ENCODE results near the gene ENOX2.
A peak's percentile ranks its signal among the peaks of the same experiment; 100 is the strongest.
"Not testable (repeated sequence)": the region's sequence is repeated elsewhere in the genome, so short reads cannot be mapped to it uniquely, and the experiment has no call there.

The ENOX2 gene, protein sequence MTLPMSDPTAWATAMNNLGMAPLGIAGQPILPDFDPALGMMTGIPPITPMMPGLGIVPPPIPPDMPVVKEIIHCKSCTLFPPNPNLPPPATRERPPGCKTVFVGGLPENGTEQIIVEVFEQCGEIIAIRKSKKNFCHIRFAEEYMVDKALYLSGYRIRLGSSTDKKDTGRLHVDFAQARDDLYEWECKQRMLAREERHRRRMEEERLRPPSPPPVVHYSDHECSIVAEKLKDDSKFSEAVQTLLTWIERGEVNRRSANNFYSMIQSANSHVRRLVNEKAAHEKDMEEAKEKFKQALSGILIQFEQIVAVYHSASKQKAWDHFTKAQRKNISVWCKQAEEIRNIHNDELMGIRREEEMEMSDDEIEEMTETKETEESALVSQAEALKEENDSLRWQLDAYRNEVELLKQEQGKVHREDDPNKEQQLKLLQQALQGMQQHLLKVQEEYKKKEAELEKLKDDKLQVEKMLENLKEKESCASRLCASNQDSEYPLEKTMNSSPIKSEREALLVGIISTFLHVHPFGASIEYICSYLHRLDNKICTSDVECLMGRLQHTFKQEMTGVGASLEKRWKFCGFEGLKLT

DNA sequence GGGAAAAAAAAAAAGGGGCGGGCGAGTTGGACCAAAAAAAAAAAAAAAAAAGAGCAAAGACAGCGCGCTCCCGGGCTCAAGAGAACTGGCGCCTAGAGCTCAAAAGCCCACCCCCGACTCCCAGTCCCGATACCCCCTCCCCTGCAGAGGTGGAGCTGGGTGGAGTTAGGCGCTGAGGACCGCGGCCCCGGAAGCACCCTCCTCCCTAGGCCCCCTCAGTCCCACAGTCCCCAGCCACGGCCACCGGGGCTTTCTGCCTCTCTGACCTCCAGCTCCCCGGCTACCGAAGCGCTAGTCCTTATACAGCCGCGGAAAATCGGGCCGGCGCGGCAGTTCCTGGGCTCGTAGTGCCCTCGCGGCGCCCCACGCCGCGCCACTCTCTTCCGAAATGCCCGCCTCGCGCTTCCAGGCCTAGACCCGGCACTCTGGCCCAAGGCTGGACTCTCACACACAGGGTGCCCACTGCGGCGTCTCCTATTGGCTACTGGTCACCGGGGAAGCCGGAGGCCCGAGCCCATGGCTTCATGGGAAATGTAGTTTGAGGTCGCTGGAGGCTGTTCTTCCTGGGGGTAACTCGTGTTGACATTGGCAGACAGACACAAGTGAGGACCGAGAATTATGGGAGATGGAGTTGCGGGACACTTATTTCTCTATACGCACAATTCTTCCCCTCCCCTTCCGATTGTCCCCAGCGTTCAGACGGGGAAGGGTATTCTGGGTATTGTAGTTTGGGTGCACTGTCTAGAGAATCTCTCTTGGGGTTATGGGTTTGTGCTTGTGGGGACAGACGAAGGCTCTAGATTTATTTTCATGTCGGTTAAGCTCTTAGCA lies at the start of gene ENOX2:
ENOX2 (minus strand) TSS at position 427 of the 831 bp plus-strand sequence. CDS start 199,993 bp downstream, outside the sequence.
- DNase-seq (ENCODE audit: low spot score), result peak; percentile 95

DNA sequence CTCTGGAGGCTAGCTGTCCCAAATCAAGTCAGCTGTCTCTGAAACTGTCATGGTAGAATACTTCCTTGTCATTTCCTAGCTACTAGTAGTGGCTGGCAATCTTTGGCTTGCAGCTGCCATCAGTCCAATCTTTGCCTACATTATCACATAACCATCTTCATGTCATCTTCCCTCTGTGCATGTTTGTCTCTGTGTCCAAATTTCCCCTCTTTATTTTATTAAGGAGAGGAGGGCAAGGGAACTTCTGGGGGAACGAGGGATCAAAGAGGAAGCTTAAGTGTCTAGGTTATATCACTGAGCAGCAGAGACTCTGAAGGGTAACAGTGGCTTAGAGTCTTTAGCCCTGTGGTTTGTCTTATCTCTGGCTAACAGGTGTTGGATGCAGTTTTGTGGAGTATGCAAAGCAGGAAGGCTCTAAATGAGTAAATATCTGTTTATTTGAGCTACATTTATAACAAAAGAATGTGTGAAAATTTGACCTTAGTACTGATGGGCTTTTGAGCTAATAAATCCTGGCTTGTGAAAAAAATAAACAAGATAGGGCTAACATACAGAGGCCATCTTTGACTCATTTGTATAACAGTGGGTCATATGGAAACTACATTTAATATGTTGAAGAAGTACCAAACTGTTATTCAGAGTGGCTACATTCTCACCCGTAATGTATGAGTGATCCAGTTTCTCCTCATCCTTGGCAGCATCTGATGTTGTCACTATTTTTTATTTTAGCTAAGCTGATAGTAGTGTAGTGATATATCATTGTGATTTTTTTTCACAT lies 49.4 kb upstream of the ENOX2 start:
- DNase-seq (ENCODE audit: low spot score), result no peak

DNA sequence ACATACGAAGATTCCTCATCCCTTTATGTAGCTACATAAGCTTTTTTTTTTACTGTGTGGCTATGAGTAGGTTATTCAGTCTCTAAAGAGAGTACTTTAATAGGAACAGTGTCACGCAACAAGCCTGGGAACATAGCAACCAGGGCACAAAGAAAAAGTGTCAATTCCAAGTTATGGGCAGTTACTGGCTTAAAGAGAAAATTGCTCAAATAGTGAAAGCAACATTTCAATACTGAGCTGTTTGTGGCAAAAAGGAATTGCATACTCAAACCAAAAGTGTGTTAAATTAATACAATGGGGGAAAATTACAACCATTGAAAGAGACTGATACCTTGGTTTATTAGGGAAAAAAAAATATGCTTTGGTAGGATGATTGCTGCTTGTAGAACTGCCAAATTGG lies 41.2 kb upstream of the ENOX2 start:
- no peak for DNase-seq (ENCODE audit: low spot score)

DNA sequence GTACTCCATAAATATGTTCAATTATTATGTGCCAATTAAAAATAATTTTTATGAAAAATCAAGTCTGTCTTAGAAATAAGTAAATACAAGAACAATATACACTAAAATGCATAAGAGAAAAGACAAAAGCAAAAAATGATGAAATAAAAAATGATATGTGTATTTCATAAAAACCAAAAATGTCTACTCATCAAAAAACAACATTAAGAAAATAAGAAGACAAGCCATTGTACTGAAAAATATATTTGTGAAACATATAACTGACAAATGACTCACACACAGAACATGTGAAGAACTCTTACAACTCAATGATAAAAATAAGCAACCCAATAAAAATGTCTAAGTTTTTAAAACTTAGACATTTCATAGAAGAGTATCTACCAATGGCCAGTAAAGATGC lies 34.1 kb upstream of the ENOX2 start:
- DNase-seq (ENCODE audit: low spot score), result no peak

DNA sequence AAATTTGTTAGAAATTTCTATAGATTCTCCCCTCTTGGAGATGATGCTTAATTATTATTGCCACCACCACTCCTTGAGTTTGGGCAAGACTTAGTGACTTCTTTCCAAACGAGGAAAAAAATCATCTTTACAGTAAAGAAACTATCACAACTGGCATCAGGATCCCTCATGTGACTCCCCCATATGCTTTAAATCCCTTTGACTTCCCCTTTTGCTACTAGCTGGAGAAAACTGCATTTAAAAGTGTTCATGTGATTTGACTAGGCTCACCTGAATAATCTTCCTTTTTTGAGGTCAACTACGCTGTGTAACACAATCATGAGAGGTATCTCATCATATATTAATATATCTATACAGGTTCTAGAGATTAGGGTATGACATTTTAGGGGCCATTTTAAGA lies 30.3 kb upstream of the ENOX2 start:
- no peak for DNase-seq (ENCODE audit: low spot score)

DNA sequence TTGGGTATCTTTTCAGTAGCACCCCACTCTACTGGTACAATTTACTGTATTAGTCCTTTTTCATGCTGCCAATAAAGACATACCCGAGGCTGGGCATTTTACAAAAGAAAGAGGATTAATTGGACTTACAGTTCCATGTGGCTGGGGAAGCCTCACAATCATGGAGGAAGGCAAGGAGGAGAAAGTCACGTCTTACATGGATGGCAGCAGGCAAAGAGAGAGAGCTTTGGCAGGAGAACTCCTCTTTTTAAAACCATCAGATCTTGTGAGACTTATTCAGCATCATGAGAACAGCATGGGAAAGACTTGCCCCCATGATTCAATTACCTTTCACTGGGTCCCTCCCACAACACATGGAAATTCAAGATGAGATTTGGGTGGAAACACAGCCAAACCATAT lies 17.4 kb upstream of the ENOX2 start:
- not testable (repeated sequence) for DNase-seq (ENCODE audit: low spot score)

DNA sequence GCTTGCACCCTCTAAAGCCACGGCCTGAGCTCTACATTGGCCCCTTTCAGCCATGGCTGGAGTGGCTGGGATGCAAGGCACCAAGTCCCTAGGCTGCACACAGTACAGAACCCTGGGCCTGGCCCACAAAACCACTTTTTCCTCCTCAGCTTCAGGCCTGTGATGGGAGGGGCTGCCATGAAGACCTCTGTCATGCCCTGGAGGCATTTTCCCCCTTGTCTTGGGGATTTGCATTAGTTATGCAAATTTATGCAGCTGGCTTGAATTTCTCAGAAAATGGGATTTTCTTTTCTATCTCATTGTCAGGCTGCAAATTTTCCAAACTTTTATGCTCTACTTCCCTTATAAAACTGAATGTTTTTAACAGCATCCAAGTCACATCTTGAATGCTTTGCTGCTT lies 16.7 kb upstream of the ENOX2 start:
- DNase-seq (ENCODE audit: low spot score), result not testable (repeated sequence)

DNA sequence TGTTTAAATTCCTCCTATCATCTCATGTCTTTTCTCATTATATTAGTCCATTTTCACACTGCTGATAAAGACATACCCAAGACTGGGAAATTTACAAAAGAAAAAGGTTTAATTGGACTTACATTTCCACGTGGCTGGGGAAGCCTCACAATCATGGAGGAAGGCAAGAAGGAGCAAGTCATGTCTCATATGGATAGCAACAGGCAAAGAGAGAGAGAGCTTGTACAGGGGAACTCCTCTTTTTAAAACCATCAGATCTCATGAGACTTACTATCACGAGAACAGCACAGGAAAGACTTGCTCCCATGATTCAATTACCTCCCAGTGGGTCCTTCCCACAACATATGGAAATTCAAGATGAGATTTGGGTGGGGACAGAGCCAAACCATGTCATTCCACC lies 15.5 kb upstream of the ENOX2 start:
- not testable (repeated sequence) for DNase-seq (ENCODE audit: low spot score)

DNA sequence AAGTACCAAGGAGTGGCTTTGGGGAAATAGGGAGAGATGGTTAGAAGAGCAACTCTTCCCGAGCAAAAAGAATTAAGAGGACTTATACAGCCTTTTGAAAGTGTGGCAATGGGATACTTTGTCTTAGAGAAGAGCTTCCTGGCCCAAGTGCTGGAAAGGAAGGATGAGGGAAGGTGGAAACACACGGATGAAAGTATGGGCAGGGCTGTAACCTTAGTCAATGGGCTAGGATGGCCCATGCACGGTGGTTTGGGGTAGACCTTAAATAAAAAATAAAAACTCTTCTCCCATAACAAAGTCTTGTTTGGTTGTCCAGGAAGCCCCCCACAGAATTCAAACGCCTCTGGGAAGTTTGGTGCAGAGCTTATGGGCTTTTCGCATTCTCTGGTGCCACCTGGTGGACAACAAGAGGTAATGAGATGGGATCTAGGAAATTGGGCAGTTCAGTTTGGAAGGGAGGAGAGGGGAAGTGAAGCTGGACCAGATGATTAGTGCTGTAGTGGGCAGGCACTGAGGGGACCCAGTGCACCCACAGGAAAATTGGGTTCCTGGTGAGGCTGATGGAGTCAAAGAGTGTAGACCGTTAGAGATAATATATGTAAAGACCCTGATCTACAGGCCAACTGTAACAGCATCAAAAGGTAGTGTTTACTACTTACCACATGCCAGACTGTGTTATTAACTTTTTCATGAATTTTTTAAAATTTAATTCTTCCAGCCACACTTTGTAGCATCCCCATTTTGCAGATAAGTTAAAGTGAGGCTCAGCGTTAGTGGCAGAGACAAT lies 13.8 kb upstream of the ENOX2 start:
- DNase-seq (ENCODE audit: low spot score), result peak; percentile 69

DNA sequence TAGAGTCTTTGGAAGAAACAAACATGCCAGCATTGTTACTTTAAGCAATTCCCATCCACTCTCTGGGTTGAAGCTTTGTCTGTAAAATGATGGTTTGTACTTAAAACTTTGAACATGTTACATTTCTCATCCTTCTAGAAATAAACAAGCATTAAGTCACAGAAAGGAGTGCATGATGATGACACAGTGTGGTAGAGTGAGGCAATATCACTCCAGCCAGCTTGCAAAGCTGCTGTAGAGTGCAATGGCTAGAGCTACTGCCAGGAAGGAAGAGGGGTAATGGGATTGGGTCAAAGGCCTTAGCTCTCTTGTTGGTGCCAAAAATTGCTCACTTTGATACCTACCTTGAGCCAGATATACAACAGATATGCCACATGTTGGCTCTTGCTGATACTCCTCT lies 12.3 kb upstream of the ENOX2 start:
- DNase-seq (ENCODE audit: low spot score), result no peak

DNA sequence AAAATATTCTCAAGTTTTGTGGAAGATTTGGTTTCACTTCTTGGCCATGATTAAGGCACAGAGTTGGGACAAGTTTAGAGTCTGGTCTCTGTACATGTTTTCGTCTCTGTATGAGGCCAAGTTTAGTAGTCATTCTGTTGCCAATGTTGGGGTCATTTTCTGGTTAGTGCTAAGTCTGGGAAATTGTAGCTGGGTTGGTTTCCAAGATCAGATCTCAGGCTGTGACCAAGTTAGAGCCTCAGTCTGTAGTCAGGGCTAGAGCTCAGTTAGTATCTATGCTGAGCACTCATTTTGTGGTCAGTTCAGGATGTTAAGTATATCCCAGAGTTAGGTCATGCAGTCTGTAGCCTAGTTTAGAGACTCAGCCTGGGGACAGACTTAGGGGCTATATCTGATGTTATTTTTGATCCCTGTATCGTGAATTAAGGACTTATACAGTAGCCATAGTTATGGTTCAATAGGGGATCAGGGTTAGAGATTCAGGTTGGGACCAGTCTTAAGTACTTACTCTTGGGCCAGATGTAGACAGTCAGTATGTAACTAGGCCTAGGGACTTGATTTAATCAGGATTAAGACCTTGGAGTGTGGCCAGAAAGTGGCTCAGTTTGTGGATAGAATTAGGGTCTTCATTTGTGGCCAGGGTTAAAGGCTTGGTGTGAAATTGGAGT lies 6.6 kb upstream of the ENOX2 start:
- DNase-seq (ENCODE audit: low spot score), result no peak

DNA sequence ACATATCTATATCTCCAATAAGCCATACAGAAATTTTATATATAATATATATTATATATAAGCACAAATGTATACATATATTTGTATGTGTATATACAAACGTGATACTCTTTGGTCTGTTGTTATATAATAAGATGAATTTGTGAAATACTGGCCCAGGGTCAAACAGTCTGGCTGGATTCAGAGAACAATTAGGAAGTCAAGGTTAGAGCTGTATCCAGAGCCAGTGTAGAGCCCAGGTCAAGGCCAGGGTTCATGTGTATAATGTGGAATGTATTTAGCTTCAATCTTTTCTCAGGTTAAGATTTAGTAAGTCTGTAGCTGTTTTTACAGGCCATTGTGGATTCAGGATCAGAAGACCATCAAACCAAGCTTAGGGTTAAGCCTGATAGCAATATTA lies 3.8 kb upstream of the ENOX2 start:
- DNase-seq (ENCODE audit: low spot score), result no peak

DNA sequence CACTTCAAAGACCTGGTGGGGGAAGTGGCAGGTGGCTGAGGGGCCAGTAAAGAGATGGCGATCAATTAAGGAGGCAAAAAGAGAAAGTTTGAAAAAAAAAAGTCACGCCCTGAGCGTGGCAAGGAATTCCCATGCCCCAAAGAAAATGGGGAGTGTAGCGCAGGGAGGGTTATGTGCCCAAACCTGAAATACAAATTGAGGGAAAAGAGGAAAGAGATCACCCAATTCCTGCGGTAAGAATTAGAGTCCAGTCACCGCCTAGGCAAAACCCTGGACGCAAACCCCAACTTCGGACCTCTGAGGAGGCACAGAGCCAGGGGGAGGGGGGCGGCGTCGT lies 595 bp downstream of the ENOX2 start:
- DNase-seq (ENCODE audit: low spot score), result no peak

DNA sequence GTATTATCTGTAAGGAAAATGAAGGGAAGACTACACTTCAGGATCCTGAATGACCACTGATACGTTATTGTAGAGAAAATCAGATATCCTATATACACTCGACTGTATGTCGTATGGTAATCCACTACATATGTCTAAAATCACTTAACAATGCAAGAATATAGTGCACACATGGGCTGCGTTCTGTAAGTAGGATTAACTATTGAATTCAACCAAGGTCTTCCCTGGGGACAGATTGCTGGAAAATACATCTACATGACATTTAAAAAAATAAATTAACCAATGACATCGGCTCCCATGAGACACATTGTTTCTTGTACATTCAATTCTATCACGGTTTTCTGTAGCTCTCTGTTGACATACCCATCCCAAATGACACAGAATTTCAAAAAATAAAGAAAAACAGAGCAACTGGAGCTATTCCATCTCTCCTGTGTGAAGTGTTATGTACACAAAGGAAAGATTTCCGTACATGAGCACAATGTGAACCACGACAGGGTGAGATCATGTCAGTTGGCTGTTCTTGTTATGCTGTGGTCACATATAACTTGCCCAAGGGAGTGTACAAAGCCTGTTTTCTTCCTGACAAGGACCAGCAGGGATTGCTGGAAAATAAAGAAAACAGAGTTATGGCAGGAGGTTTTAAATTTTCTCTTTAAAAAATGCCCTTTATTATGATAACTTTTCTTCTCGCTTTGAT lies 6.1 kb downstream of the ENOX2 start:
- no peak for DNase-seq (ENCODE audit: low spot score)

DNA sequence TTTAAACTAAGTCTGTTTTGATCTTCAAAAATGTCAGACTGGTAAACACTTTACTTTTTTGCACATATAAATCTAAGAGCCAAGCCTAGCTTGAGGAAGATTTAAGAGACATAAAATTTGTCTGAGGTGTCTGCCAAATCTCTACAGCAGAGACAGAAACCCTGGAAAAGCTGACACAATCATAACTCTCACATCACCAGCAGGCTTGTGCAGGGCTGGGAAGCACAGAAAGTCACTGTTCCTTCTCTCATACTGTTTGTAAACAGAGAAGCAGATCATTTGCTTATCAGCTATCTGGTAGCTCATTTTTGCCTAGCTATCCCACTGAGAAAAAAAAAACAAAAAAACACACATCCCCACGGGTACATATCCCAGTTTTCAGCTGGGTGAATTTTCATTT lies 7.0 kb downstream of the ENOX2 start:
- no peak for DNase-seq (ENCODE audit: low spot score)

DNA sequence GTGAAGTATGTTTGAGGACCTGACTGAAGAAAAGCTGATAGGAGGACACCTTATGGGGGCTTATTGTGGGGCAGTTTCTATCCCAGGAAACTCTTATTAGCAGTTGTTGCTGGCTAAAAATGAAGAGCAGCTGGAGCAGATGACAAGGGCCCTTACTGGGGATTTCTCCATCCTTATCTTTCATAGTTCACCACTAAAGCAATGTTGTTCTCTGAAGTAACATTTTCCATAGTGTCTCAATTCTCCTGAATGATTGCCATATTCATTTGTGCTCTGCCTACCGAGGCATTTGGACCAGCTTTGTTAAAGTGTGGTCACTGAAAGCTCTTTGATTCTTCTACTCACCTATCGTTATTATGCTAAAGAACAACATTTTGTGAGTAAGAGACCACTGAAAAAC lies 7.7 kb downstream of the ENOX2 start:
- no peak for DNase-seq (ENCODE audit: low spot score)

DNA sequence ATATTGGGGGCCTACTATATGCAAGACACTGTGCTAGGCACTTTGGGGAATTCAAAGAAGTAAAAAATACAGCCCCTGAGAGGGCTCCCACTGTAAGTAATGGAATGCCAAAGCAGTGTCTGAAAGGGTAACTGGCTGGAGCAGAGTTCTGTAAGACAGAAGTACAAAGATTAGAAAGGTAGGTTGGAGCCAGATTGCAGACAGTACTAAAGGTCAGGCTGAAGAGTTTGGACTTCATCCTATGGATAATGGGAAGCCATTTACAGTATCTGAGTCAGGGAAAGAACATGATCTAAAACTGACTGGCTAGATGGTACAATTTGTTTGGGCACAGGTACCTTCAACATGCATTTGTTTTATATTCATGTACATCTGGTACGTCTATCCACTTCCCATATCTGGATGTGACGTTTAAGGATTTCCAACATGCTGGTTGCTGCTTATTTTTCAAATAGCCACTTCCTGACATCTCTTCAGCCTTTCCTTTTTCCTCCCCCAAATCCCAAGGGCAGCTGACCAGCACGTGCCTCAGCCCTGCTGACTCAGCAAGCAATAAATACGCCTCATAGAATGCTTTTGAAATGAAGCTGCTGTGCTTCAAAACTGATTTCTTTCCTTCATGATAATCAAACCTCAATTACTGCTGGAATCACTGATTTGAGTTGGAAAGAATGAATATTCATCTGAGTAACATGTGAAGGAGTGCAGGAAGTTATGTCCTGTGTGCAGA lies 9.5 kb downstream of the ENOX2 start:
- DNase-seq (ENCODE audit: low spot score), result peak; percentile 18

DNA sequence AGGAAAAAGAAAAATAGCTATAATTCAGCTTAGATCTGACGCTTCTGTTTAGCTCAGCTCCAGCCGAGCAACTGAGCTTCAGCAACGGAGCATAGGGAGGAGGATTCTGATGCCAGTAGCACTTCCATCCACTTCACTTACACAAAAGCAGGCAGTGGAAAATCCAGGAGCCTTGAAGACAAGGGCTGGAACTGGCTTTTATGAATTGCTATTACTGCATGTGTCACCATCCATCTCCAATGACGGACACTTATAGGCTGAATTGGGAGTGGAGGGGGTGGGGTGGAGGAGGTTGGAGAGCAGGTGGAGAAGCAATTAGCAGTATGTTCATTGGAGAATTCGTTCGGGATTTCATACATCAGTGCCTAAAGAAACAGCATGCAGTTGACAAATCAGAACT lies 15.6 kb downstream of the ENOX2 start:
- no peak for DNase-seq (ENCODE audit: low spot score)

DNA sequence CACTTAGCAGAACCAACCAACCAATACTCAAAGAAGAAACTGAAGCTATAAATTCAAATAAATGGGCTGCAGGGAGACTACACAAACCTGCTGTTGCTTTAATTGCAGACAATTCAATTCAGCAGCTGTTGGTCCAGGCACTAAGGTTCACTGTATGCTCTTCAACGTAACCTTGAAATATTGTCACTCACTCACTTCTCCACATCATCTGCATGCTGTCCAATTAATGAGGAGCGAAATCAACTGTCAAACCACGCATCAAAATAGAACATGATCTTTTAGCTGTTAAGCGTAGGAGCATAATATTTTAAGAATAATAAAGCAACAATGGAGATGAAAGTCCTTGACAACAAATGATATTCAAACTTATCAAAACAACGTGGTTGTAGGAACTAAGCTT lies 17.0 kb downstream of the ENOX2 start:
- DNase-seq (ENCODE audit: low spot score), result no peak

DNA sequence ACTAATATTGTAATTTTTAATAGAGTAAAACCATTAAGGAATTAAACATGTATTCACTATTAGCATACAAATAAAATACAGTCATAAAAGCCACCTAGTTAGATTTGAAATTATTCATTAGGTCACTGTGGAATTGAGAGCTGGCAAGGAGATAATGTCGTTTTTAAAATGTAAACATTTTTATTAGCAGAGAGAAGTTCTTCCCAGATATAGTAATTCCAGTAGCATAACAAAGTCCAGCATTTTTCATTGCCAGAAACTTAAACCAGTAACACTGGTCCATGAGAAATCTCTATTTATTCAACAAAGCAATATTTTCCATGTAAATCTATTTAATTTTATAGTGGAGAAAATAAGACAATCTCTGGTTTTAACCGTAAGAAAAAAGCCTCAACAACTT lies 17.5 kb downstream of the ENOX2 start:
- DNase-seq (ENCODE audit: low spot score), result no peak

Measured in RKO (cell line).